Uterine smooth muscle cell (primary cell): Measurements from ENCODE around the gene FSD1L. TPM values are rescaled to one million over a fixed set of nuclear protein-coding genes. Genes with fewer than 3 reads are reported as not detected.

Source experiments
- total RNA-seq: library from RNA; depleted of rRNA; stranded (reverse); fragments of >200 nt; gene quantifications from 2 replicates; pipeline ENCODE4 v1.2.3, GENCODE V29; 2014

Gene FSD1L
- total RNA-seq, result 9.9 and 12.6 TPM in 2 replicates

GRCh38 chr9:105447814-105448812 is at the start of gene FSD1L:
FSD1L (plus strand) TSS chr9:105448034; CDS start chr9:105448221, 187 bp downstream.

GRCh38 chr9:105557804-105558610 is 110.2 kb downstream of the FSD1L start, which contains the start of gene FKTN:
FKTN (plus strand) TSS chr9:105558131; CDS start chr9:105575033, 16,902 bp downstream.

Other genes starting within 250 kb of the FSD1L start
- gene SLC44A1, start 203.4 kb upstream of the FSD1L start, total RNA-seq, result 78.0 and 92.9 TPM in 2 replicates
- gene FKTN, start 110.1 kb downstream of the FSD1L start, total RNA-seq, result 26.0 and 39.6 TPM in 2 replicates
- 0.12 and 0.22 TPM in 2 replicates for gene TAL2, start 214.4 kb downstream of the FSD1L start, total RNA-seq
- 25.0 and 40.6 TPM in 2 replicates for gene TMEM38B, start 246.5 kb downstream of the FSD1L start, total RNA-seq